CD14-positive monocyte (primary cell): ENCODE measurements around the gene PAX8. TPM values are rescaled to one million over a fixed set of nuclear protein-coding genes. Genes with fewer than 3 reads are reported as not detected.

Source experiments
- DNase-seq, 3 donors: peaks; one replicate each; pipeline ENCODE4 v3.0.0-alpha.2; 2011 to 2022
- H2AFZ ChIP-seq: 2 replicates; pipeline ENCODE4 v1.6.0; 2012; ENCODE audit warnings: mild to moderate bottlenecking, low read depth, low read length, inconsistent platforms; ENCODE audit not compliant: insufficient read depth, poor library complexity, severe bottlenecking
- H3K27ac ChIP-seq, 2 donors: 1 replicate in 1 of 2; 2 replicates in 1 of 2; pipeline ENCODE4 v1.5.1; 2012 to 2013; ENCODE audit warnings: low read length in 2 of 2, control low read depth in 1 of 2, inconsistent platforms in 1 of 2, low read depth in 1 of 2, mild to moderate bottlenecking in 1 of 2
- H3K27me3 ChIP-seq, 2 donors: one replicate each; pipeline versions ENCODE4 v1.6.0 to v1.6.1; 2011 to 2013; ENCODE audit warnings: low read length in 2 of 2; ENCODE audit not compliant: control insufficient read depth in 2 of 2, insufficient read depth in 2 of 2
- H3K36me3 ChIP-seq, 2 donors: replicated peaks in 1 of 2; 1 replicate in 1 of 2; 2 replicates in 1 of 2; pipeline versions ENCODE4 v1.5.1 to v1.6.1; 2012 to 2013; ENCODE audit warnings: low read length in 2 of 2, control low read depth in 1 of 2, inconsistent platforms in 1 of 2, mild to moderate bottlenecking in 1 of 2; ENCODE audit not compliant: insufficient read depth in 2 of 2, control insufficient read depth in 1 of 2
- H3K4me1 ChIP-seq, 2 donors: 1 replicate in 1 of 2; 2 replicates in 1 of 2; pipeline versions ENCODE4 v1.5.1 to v1.6.1; 2012 to 2013; ENCODE audit warnings: low read length in 2 of 2, control low read depth in 1 of 2, inconsistent platforms in 1 of 2, mild to moderate bottlenecking in 1 of 2, moderate library complexity in 1 of 2; ENCODE audit not compliant: insufficient read depth in 2 of 2, control insufficient read depth in 1 of 2
- H3K4me2 ChIP-seq: replicated peaks from 2 replicates; pipeline ENCODE3; 2012; ENCODE audit warnings: low read length, moderate library complexity, mild to moderate bottlenecking; ENCODE audit not compliant: poor library complexity, severe bottlenecking; ENCODE audit errors: extremely low read depth
- H3K4me3 ChIP-seq, 3 experiments: fragments of 200-600 bp in 1 of 3; sonication (generic) in 1 of 3; replicated peaks in 1 of 3; 1 replicate in 2 of 3; 2 replicates in 1 of 3; pipeline ENCODE4 v1.5.1; 2011 to 2013; ENCODE audit warnings: low read length in 3 of 3, mild to moderate bottlenecking in 3 of 3, control low read depth in 2 of 3, low read depth in 2 of 3, inconsistent platforms in 1 of 3, moderate library complexity in 1 of 3
- H3K79me2 ChIP-seq: 2 replicates; pipeline ENCODE4 v1.6.0; 2012; ENCODE audit warnings: mild to moderate bottlenecking, control low read depth, inconsistent platforms, low read length, moderate library complexity; ENCODE audit not compliant: insufficient read depth
- H3K9ac ChIP-seq: 2 replicates; pipeline ENCODE4 v1.6.0; 2017; ENCODE audit warnings: low read length, mild to moderate bottlenecking; ENCODE audit not compliant: insufficient read depth, poor library complexity, severe bottlenecking
- H3K9me3 ChIP-seq, 2 donors: replicated peaks in 1 of 2; 1 replicate in 1 of 2; 2 replicates in 1 of 2; pipeline versions ENCODE4 v1.5.1 to v1.6.1; 2012 to 2013; ENCODE audit warnings: low read length in 2 of 2, control low read depth in 1 of 2; ENCODE audit not compliant: control insufficient read depth in 1 of 2, insufficient read depth in 1 of 2
- H4K20me1 ChIP-seq: 2 replicates; pipeline ENCODE4 v1.6.0; 2012; ENCODE audit warnings: mild to moderate bottlenecking, low read length, control low read depth, moderate library complexity; ENCODE audit not compliant: insufficient read depth
- H3K27ac Mint-ChIP-seq, 7 donors: one replicate each; pipeline ENCODE4 v1.8.0; 2020; ENCODE audit warnings: mild to moderate bottlenecking in 7 of 7, mixed read lengths in 7 of 7, moderate library complexity in 6 of 7, inconsistent platforms in 2 of 7
- H3K27me3 Mint-ChIP-seq, 3 donors: one replicate each; pipeline ENCODE4 v1.8.0; 2021 to 2022; ENCODE audit warnings: low read depth in 3 of 3, mild to moderate bottlenecking in 3 of 3, mixed read lengths in 3 of 3, moderate library complexity in 3 of 3, inconsistent platforms in 1 of 3
- H3K36me3 Mint-ChIP-seq, 2 donors: one replicate each; pipeline ENCODE4 v1.8.0; 2020; ENCODE audit warnings: mixed read lengths in 2 of 2, inconsistent platforms in 1 of 2, mild to moderate bottlenecking in 1 of 2
- H3K4me1 Mint-ChIP-seq: one replicate; pipeline ENCODE4 v1.8.0; 2020; ENCODE audit warnings: mild to moderate bottlenecking, mixed read lengths
- H3K4me3 Mint-ChIP-seq, 2 donors: one replicate each; pipeline ENCODE4 v1.8.0; 2020; ENCODE audit warnings: mild to moderate bottlenecking in 2 of 2, mixed read lengths in 2 of 2, moderate library complexity in 1 of 2
- H3K9me3 Mint-ChIP-seq, 7 donors: one replicate each; pipeline ENCODE4 v1.8.0; 2020 to 2022; ENCODE audit warnings: mixed read lengths in 7 of 7, mild to moderate bottlenecking in 6 of 7, moderate library complexity in 6 of 7, inconsistent platforms in 2 of 7
- CTCF ChIP-seq: fragments of 200-600 bp; IDR thresholded peaks from one replicate; pipeline ENCODE4 v1.8.0; 2022; ENCODE audit warnings: antibody characterized with exemption, mild to moderate bottlenecking
- WGBS: methylation state at CpG from one replicate; pipeline ENCODE4 v1.1.5; 2013; ENCODE audit warnings: missing lambda C conversion rate; ENCODE audit not compliant: insufficient coverage; 5-methylcytosine and 5-hydroxymethylcytosine counted together
- intact Hi-C, 2 donors: fragments of 100-400 bp; cut with micrococcal nuclease; formaldehyde crosslinking; loops; one replicate each; pipeline versions ENCODE4 v1.15.0 to v1.15.1; 2023
- polyA plus RNA-seq, 3 donors: library from polyadenylated mRNA; depleted of rRNA in 1 of 3; unstranded in 2 of 3; stranded (reverse) in 1 of 3; fragments of 300-500 nt in 2 of 3; fragments of >200 nt in 1 of 3; fragmentation: Illumina TruSeq in 2 of 3; gene quantifications; 1 replicate in 2 of 3; 2 replicates in 1 of 3; pipeline ENCODE4 v1.2.3, GENCODE V29; 2012 to 2021

The PAX8 gene
- polyA plus RNA-seq, 3 donors = 0.26 to 0.47 (median 0.36) TPM

DNA sequence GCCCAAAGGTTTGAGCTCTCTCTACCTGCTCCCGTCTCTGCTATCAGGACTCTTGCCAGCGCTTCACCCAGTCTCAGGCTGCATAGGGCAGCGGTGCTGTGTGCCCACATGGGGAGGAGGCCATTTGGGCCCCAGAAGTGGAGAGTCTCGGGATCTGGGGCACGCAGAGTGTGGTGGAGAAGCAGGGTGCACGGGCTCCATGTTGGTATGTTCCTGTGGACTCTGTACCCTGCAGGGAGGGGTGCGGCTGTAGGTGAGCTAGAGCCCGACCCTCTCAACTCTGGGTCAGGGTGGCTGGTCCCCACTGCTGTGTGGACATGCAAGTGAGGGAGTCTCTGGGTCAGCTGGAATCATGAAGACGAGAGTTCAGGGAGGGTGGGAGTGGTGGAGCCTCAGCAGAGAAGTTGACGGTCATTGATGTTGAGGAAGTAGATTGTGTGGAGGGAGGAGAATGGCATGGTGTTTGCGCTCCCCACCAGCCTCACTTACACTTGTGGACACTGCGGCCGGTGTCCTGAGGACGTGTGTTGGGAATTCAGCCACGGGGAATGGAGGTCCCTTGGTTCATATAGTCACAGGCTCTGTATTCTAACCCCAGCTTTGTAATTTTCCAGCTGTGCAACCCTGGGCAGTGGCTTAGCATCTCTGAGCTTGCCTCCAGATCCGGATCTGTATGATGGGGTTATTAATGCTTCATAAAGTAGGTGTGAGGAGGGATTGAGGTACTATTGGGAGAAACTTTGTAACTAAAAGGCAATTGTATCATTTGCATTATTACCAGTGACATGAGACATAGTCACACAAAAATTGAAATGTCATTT, 105.8 kb downstream of the PAX8 start:
- Histone ChIP-seq H3K4me3 (peak overlapping the region in 1 of 3 experiments; percentile 95), H3K4me2 (peak overlapping the region; percentile 99), H3K9ac (peak overlapping the region; percentile 93), H3K4me1 (peaks cover 60 to 73% of the 10 kb centered on the region in 2 donors), H4K20me1 (peaks cover 35% of the 10 kb centered on the region), H3K36me3 (peaks cover 8 to 13% of the 10 kb centered on the region in 2 donors), H3K79me2 (peaks cover 42% of the 10 kb centered on the region), H3K27ac (peak overlapping the region; percentile 96 to 97), H3K9me3 (no peaks in the 10 kb centered on the region), H3K27me3 (no peaks in the 10 kb centered on the region), H2AFZ (peak overlapping the region; percentile 76)
- H3K36me3 Mint-ChIP-seq = peaks cover 14 to 17% of the 10 kb centered on the region in 2 donors
- TF ChIP-seq CTCF = no peak
- intact Hi-C loops = no loop called here
- no peaks in the 10 kb centered on the region for H3K27me3 Mint-ChIP-seq
- H3K27ac Mint-ChIP-seq = peak overlapping the region; percentile 93 to 98 (median 97)
- peak overlapping the region; percentile 89 to 94 for H3K4me3 Mint-ChIP-seq
- DNase-seq = no peak
- peaks cover 0 to 1% (median 0%) of the 10 kb centered on the region in 7 donors for H3K9me3 Mint-ChIP-seq
- peaks cover 71% of the 10 kb centered on the region for H3K4me1 Mint-ChIP-seq
- 87% methylated on average over 11 of the region's 16 CpGs for WGBS

DNA sequence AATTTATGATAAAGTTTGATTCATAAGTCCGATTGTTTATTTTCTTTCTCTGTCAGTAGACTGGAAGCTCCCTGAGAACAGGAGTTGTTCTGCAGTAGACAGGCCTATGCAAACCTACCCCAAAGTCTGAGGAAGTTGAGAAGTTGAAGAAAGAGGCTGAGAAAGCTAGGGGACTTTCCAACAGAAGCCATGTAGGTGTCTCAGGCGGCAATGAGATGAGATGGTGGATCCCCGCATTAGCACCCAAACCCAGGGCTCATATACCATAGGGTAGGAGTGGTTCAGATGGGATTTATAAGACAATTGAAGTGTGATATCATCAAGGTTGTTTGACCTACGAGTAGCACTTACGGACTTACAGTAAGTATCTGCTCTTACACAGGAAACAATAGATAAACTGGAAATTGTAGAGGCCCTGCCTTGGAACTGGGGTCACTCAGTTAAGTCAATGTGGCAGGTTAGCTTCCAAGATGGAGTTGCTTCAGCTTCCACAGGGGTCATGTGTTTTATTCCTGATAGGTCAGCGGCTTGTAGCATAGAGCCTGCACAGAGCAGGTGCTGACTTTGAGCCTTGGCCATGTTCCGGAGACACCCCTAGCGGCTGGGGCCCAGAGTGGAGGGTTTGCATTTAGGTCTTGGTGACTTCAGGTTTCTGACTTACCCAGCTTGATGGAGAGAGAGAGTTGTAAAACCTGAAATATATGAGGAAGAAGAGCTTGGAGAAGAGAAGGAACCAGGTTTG, 107.2 kb downstream of the PAX8 start:
- TF ChIP-seq CTCF = no peak
- no peaks in the 10 kb centered on the region for H3K27me3 Mint-ChIP-seq
- H3K4me3 Mint-ChIP-seq = no peak overlapping the region
- no peak for DNase-seq
- H3K9me3 ChIP-seq = no peaks in the 10 kb centered on the region
- no peak overlapping the region for H3K9ac ChIP-seq
- no peak overlapping the region for H2AFZ ChIP-seq
- H3K79me2 ChIP-seq = peaks cover 27% of the 10 kb centered on the region
- H3K4me1 Mint-ChIP-seq = peaks cover 69% of the 10 kb centered on the region
- WGBS = 98% methylated on average over 5 of the region's 8 CpGs
- peaks cover 63 to 70% of the 10 kb centered on the region in 2 donors for H3K4me1 ChIP-seq
- no peaks in the 10 kb centered on the region for H3K27me3 ChIP-seq
- no peak overlapping the region for H3K4me2 ChIP-seq
- intact Hi-C loops = no loop called here
- H3K9me3 Mint-ChIP-seq = peaks cover 0 to 1% (median 0%) of the 10 kb centered on the region in 7 donors
- H4K20me1 ChIP-seq = peaks cover 20% of the 10 kb centered on the region
- no peak overlapping the region for H3K27ac ChIP-seq
- H3K27ac Mint-ChIP-seq = peak overlapping the region in 2 of 7 donors; percentile 38 to 54
- H3K36me3 ChIP-seq = no peaks in the 10 kb centered on the region
- H3K4me3 ChIP-seq = no peak overlapping the region
- H3K36me3 Mint-ChIP-seq = peaks cover 2 to 3% of the 10 kb centered on the region in 2 donors
